Astrocyte of the cerebellum (primary cell): ENCODE data around the gene TBPL1.
A peak's percentile ranks its signal among the peaks of the same experiment; 100 is the strongest.

Experiments
- DNase-seq: peaks from one replicate; pipeline ENCODE4 v3.0.0-alpha.2; 2011; ENCODE audit warnings: low read depth
- H3K4me3 ChIP-seq: 2 replicates; pipeline ENCODE4 v1.5.1; 2011; ENCODE audit warnings: mild to moderate bottlenecking, low read depth, low read length, moderate library complexity
- CTCF ChIP-seq: IDR thresholded peaks from 2 replicates; pipeline ENCODE4 v1.5.1; 2012; ENCODE audit warnings: low read length, low read depth, moderate library complexity, mild to moderate bottlenecking; ENCODE audit errors: missing control alignments
- in situ Hi-C: cut with HindIII; loops from 2 replicates; pipeline ENCODE4 v1.10.0; 2017; ENCODE audit warnings: low sequenced_read_pairs

Gene TBPL1

GRCh38 chr6:133952815-133953633 is at the start of gene TBPL1:
Gene TBPL1 (plus strand): TSS chr6:133953224. CDS start chr6:133980126, 26,902 bp downstream.
- peak within 1 kb of the TSS; percentile 60 for H3K4me3 ChIP-seq
- TF ChIP-seq CTCF: no peak
- in situ Hi-C loops: no loop called here
- peak; percentile 88 for DNase-seq

GRCh38 chr6:133903855-133904254 is 49.2 kb upstream of the TBPL1 start:
- no peak for TF ChIP-seq CTCF
- no peak overlapping the region for H3K4me3 ChIP-seq
- no peak for DNase-seq
- in situ Hi-C loops: no loop called here

GRCh38 chr6:133906050-133906449 is 47.0 kb upstream of the TBPL1 start:
- no peak for TF ChIP-seq CTCF
- in situ Hi-C loops: no loop called here
- DNase-seq: no peak
- no peak overlapping the region for H3K4me3 ChIP-seq

- TF ChIP-seq CTCF: peak; percentile 94
- no peak overlapping the region for H3K4me3 ChIP-seq
- in situ Hi-C loops: no loop called here
- DNase-seq: peak; percentile 89
Measured at GRCh38 chr6:133916650-133917151, 36.3 kb upstream of the TBPL1 start.

GRCh38 chr6:133917781-133918180 is 35.2 kb upstream of the TBPL1 start:
- in situ Hi-C loops: no loop called here
- no peak for TF ChIP-seq CTCF
- no peak for DNase-seq
- no peak overlapping the region for H3K4me3 ChIP-seq

- in situ Hi-C loops: no loop called here
Measured at GRCh38 chr6:133918208-133918930, 34.7 kb upstream of the TBPL1 start.

More at GRCh38 chr6:133918208-133918930, 34.7 kb upstream of the TBPL1 start:
- no peak overlapping the region for H3K4me3 ChIP-seq
- DNase-seq: no peak
- no peak for TF ChIP-seq CTCF
